ENCODE results near the gene NSL1.

DNA sequence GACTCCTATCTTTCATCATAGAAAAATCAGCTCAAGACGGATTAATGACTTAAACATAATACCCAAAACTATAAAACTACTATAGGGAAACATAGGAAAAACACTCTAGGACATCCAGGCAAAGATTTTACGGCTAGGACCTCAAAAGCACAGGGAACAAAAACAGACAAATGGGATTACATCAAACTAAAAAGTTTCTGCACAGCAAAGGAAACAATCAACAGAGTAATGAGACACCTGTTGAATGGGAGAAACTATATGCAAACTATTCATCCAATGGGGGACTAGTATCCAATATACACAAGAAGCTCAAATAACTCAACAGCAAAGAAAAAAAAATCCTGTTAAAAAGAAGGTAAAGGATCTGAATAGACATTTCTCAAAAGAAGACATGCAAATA, 18.6 kb downstream of the NSL1 start:
- TF ChIP-seq SP1 (IDR thresholded peaks at IDR 0.05) = no peak
- TF ChIP-seq, protein P1, sequence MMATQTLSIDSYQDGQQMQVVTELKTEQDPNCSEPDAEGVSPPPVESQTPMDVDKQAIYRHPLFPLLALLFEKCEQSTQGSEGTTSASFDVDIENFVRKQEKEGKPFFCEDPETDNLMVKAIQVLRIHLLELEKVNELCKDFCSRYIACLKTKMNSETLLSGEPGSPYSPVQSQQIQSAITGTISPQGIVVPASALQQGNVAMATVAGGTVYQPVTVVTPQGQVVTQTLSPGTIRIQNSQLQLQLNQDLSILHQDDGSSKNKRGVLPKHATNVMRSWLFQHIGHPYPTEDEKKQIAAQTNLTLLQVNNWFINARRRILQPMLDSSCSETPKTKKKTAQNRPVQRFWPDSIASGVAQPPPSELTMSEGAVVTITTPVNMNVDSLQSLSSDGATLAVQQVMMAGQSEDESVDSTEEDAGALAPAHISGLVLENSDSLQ (IDR thresholded peaks at IDR 0.05) = no peak
- TF ChIP-seq SUZ12 (IDR thresholded peaks at IDR 0.05) = no peak
- no peak for TF ChIP-seq FOXM1 (IDR thresholded peaks at IDR 0.05; ENCODE audit: borderline replicate concordance)

Measured in HEK293T (cell line).